ENCODE results near the gene ZMAT5. TPM values are rescaled to one million over a fixed set of nuclear protein-coding genes. Genes with fewer than 3 reads are reported as not detected.
A peak's percentile ranks its signal among the peaks of the same experiment; 100 is the strongest.

ZMAT5 gene
- total and polyA plus RNA-seq, 10 of the 15 experiments (the other 5 are each of a cell fraction or from before 2014, with no cell fraction given), result 2.3 to 43.0 (median 21.9) TPM

DNA sequence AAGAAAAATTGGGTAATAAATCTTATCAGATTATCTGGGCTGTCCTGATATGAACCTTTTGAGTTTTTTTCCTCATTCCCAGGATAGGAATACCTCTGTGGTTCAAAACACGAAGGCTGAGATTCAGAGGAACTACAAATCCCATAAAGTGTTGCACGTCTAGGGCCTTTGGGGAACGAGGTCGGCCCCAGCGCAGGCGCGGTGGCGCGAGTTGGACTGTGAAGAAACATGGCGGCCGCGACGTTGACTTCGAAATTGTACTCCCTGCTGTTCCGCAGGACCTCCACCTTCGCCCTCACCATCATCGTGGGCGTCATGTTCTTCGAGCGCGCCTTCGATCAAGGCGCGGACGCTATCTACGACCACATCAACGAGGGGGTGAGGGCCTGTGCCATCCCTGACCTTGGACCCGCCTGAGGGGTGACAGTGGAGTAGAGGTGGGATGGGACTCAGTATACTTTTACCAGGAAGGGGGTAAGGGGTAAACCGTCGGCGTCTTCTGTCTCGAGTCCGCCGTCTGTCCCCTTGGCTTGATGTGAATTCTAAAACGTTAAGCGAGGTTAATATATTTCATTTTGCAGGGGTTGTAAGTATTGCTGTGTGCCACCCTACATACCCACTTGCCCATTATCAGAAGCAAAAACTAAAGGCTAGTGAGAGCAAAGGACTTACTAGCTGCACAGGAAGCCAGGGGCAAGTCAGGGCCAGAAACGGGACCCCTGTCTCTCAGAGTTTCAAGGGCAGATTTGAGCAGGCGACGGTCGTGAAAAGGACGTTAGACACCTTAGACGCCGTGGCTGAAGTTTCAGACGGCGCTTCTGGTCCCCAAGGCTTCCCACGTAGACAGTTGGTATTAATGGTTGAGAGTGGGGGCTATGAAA, 604 bp upstream of the ZMAT5 start, which contains the start of gene UQCR10:
UQCR10 (plus strand) TSS at position 199 of the 881 bp plus-strand sequence; CDS start at position 229, 30 bp downstream.
- FAIRE-seq (no peak), DNase-seq (ENCODE audit: low read depth, low spot score) (no peak), ATAC-seq (peak; percentile 86)
- in situ Hi-C loops (cut with MboI), result no loop called here
- Histone ChIP-seq H3K9ac (ENCODE audit: control insufficient read depth, insufficient read depth, low read length) (peak within 1 kb of the TSS; percentile 92), H3K27me3 (replicated peaks in 1 of 2; ENCODE audit: control insufficient read depth in 2 of 2, insufficient read depth in 2 of 2, low read length in 1 of 2) (no peaks in the 10 kb centered on the region), H4K20me1 (ENCODE audit: control insufficient read depth, insufficient read depth) (no peaks in the 10 kb centered on the region), H3K4me3 (peak within 1 kb of the TSS; percentile 98), H3K4me1 (ENCODE audit: control insufficient read depth, insufficient read depth, low read length) (peaks cover 4% of the 10 kb centered on the region), H3K27ac (ENCODE audit: control insufficient read depth, insufficient read depth) (peak within 1 kb of the TSS; percentile 84), H3K4me2 (ENCODE audit: control insufficient read depth, insufficient read depth) (peak within 1 kb of the TSS; percentile 98), H3K36me3 (ENCODE audit: control insufficient read depth in 2 of 2, insufficient read depth in 2 of 2, low read length in 1 of 2) (peaks cover 2 to 8% of the 10 kb centered on the region in 2 experiments), H3K79me2 (ENCODE audit: control insufficient read depth, insufficient read depth, low read length) (peaks cover 30% of the 10 kb centered on the region), H3K9me3 (replicated peaks; ENCODE audit: control insufficient read depth, insufficient read depth, low read length) (no peaks in the 10 kb centered on the region; the same call in 2 of the 3 replicates), H2AFZ (ENCODE audit: control insufficient read depth, low read depth, low read length) (peak within 1 kb of the TSS; percentile 94)
- BruUV-seq (replicated peaks), result TSS peak; percentile 91
- SMC1A ChIA-PET (ENCODE audit: uncharacterized antibody, unreplicated experiment), result interaction anchor here (0.7 to 1.4 kb wide), 3 partner anchors 11 to 323 kb away, joined by 3 to 4 read pairs (median 3); no protein-coding TSS in a partner anchor
- 11% methylated on average over 46 of the region's 46 CpGs for WGBS (ENCODE audit: insufficient coverage, insufficient replicate concordance, low lambda C conversion rate, missing lambda C conversion rate)
- CTCF ChIA-PET, result interaction anchor here (0.6 to 1.9 kb wide), 4 partner anchors 8 to 861 kb away, joined by 3 to 7 read pairs (median 4); no protein-coding TSS in a partner anchor
- RAD21 ChIA-PET (ENCODE audit: unreplicated experiment), result interaction anchor here (0.8 to 1.4 kb wide), 2 partner anchors 9 to 116 kb away, joined by 3 to 4 read pairs; partner anchors contain the start of gene MTMR3
- intact Hi-C loops (cut with micrococcal nuclease; ENCODE audit: unreplicated experiment), result loop anchor here (1.0 kb wide), 1 partner anchor 30 kb away; no protein-coding TSS in a partner anchor
- POLR2A ChIA-PET, result interaction anchor here (0.7 to 1.6 kb wide), 6 partner anchors 14 to 1631 kb away, joined by 3 to 6 read pairs (median 4); partner anchors contain the start of genes ASCC2 and MTMR3
- TF ChIP-seq, protein P1, sequence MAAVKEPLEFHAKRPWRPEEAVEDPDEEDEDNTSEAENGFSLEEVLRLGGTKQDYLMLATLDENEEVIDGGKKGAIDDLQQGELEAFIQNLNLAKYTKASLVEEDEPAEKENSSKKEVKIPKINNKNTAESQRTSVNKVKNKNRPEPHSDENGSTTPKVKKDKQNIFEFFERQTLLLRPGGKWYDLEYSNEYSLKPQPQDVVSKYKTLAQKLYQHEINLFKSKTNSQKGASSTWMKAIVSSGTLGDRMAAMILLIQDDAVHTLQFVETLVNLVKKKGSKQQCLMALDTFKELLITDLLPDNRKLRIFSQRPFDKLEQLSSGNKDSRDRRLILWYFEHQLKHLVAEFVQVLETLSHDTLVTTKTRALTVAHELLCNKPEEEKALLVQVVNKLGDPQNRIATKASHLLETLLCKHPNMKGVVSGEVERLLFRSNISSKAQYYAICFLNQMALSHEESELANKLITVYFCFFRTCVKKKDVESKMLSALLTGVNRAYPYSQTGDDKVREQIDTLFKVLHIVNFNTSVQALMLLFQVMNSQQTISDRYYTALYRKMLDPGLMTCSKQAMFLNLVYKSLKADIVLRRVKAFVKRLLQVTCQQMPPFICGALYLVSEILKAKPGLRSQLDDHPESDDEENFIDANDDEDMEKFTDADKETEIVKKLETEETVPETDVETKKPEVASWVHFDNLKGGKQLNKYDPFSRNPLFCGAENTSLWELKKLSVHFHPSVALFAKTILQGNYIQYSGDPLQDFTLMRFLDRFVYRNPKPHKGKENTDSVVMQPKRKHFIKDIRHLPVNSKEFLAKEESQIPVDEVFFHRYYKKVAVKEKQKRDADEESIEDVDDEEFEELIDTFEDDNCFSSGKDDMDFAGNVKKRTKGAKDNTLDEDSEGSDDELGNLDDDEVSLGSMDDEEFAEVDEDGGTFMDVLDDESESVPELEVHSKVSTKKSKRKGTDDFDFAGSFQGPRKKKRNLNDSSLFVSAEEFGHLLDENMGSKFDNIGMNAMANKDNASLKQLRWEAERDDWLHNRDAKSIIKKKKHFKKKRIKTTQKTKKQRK (IDR thresholded peaks at IDR 0.05; ENCODE audit: low read depth, low read length), result no peak; the same call in 1 of the 2 replicates
- TF ChIP-seq NR2C1 (IDR thresholded peaks at IDR 0.05) (peak; percentile 93), NRF1 (conservative IDR thresholded peaks at IDR 0.05; ENCODE audit: low read depth, low read length) (peak; percentile 92), POLR2A (IDR thresholded peaks at IDR 0.05; ENCODE audit: low read depth, low read length) (peak; percentile 89), IKZF1 (conservative IDR thresholded peaks at IDR 0.05) (peak; percentile 90), SIN3A (IDR thresholded peaks at IDR 0.05; ENCODE audit: low read depth, low read length) (peak; percentile 46; the same call in 1 of the 2 replicates), MXI1 (IDR thresholded peaks at IDR 0.05; ENCODE audit: low read depth, low read length) (peak; percentile 72), POLR2AphosphoS2 (IDR thresholded peaks at IDR 0.05; ENCODE audit: low read depth, low read length) (peak; percentile 58; the same call in 1 of the 2 replicates), ZNF217 (IDR thresholded peaks at IDR 0.05) (no peak), LARP7 (IDR thresholded peaks at IDR 0.05) (0 out of 2 replicates have a peak, but pooled peaks have one; percentile 49), RB1 (IDR thresholded peaks at IDR 0.05; ENCODE audit: borderline replicate concordance) (peak; percentile 60; the same call in 1 of the 2 replicates), RUNX3 (IDR thresholded peaks at IDR 0.05; ENCODE audit: low read length) (no peak), KLF5 (IDR thresholded peaks at IDR 0.05; ENCODE audit: partially characterized antibody) (peak; percentile 17), SMAD5 (IDR thresholded peaks at IDR 0.05; ENCODE audit: low read depth) (peak; percentile 89), CREB1 (IDR thresholded peaks at IDR 0.05; ENCODE audit: low read depth) (0 out of 2 replicates have a peak, but pooled peaks have one; percentile 62), HCFC1 (IDR thresholded peaks at IDR 0.05; ENCODE audit: low read length) (peak; percentile 62), ZNF207 (IDR thresholded peaks at IDR 0.05; ENCODE audit: borderline replicate concordance) (peak; percentile 68; the same call in 1 of the 2 replicates), CHD4 (IDR thresholded peaks at IDR 0.05) (no peak), SMAD1 (IDR thresholded peaks at IDR 0.05; ENCODE audit: low read depth, partially characterized antibody) (peak; percentile 51), MTA3 (IDR thresholded peaks at IDR 0.05; ENCODE audit: borderline replicate concordance, low read length) (no peak)
- TF ChIP-seq, protein P2, sequence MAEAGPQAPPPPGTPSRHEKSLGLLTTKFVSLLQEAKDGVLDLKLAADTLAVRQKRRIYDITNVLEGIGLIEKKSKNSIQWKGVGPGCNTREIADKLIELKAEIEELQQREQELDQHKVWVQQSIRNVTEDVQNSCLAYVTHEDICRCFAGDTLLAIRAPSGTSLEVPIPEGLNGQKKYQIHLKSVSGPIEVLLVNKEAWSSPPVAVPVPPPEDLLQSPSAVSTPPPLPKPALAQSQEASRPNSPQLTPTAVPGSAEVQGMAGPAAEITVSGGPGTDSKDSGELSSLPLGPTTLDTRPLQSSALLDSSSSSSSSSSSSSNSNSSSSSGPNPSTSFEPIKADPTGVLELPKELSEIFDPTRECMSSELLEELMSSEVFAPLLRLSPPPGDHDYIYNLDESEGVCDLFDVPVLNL (IDR thresholded peaks at IDR 0.05; ENCODE audit: low read depth, low read length), result no peak

Measured in GM12878 (cell line).